GM13977 (cell line): Measurements from ENCODE around the gene GLUL.

ENCODE experiments used
- DNase-seq: peaks from one replicate; pipeline ENCODE4 v3.0.0; 2012; ENCODE audit warnings: low spot score
- CTCF ChIP-seq: IDR thresholded peaks from 2 replicates; pipeline ENCODE4 v1.5.1; 2012; ENCODE audit warnings: mild to moderate bottlenecking, control low read depth; ENCODE audit not compliant: insufficient read depth; ENCODE audit errors: extremely low read depth, missing control alignments
- in situ Hi-C: fragments of 300-500 bp; cut with MboI; formaldehyde crosslinking; loops from one replicate; pipeline ENCODE4 v1.12.0; 2022; ENCODE audit warnings: low sequenced_read_pairs, low pct_unique_long_range_greater_than_20kb, mixed read lengths, inconsistent platforms; ENCODE audit not compliant: unreplicated experiment

GLUL gene

GRCh38 chr1:182391362-182392049 is at the start of gene GLUL:
Gene GLUL, minus strand, starts transcription at chr1:182391790. Its CDS starts 3,053 bp downstream, at chr1:182388737.
- in situ Hi-C loops: loop anchor here (10.0 kb wide), 1 partner anchor 307 kb away; no protein-coding TSS in a partner anchor
- TF ChIP-seq CTCF: no peak
- DNase-seq: peak; percentile 95

GRCh38 chr1:182438326-182438725 is 46.7 kb upstream of the GLUL start:
- in situ Hi-C loops: no loop called here
- no peak for TF ChIP-seq CTCF
- DNase-seq: no peak

- no peak for DNase-seq
- in situ Hi-C loops: no loop called here
- TF ChIP-seq CTCF: no peak
These were observed 42.0 kb upstream of the GLUL start for GRCh38 chr1:182433580-182433979.

- no peak for DNase-seq
- TF ChIP-seq CTCF: no peak
- in situ Hi-C loops: no loop called here
These were observed 39.7 kb upstream of the GLUL start for GRCh38 chr1:182431278-182431677.

GRCh38 chr1:182430263-182431068 is 38.9 kb upstream of the GLUL start:
- DNase-seq: peak; percentile 39
- no peak for TF ChIP-seq CTCF
- in situ Hi-C loops: no loop called here

- no peak for TF ChIP-seq CTCF
- in situ Hi-C loops: no loop called here
- DNase-seq: no peak
These were observed 36.5 kb upstream of the GLUL start for GRCh38 chr1:182428043-182428442.
